Kidney epithelial cell (primary cell): ENCODE results near the gene SHISA4. TPM values are rescaled to one million over a fixed set of nuclear protein-coding genes. Genes with fewer than 3 reads are reported as not detected.

Source experiments
- DNase-seq: peaks from one replicate; pipeline ENCODE4 v3.0.0-alpha.2; 2010; ENCODE audit warnings: low read depth
- H3K27me3 ChIP-seq: 2 replicates; pipeline ENCODE4 v1.6.0; 2011; ENCODE audit warnings: low read length; ENCODE audit not compliant: control insufficient read depth, insufficient read depth
- H3K36me3 ChIP-seq: 2 replicates; pipeline ENCODE4 v1.5.1; 2011; ENCODE audit warnings: low read length; ENCODE audit not compliant: control insufficient read depth, insufficient read depth
- H3K4me3 ChIP-seq: 2 replicates; pipeline ENCODE4 v1.5.1; 2011; ENCODE audit warnings: low read depth, mild to moderate bottlenecking, control low read depth, low read length
- CTCF ChIP-seq: IDR thresholded peaks from 2 replicates; pipeline ENCODE4 v1.5.1; 2011; ENCODE audit warnings: mild to moderate bottlenecking, moderate library complexity, low read length, control low read depth, inconsistent platforms; ENCODE audit not compliant: insufficient read depth, poor library complexity, severe bottlenecking
- total RNA-seq: library from RNA; depleted of rRNA; stranded (reverse); fragments of >200 nt; gene quantifications from 2 replicates; pipeline ENCODE4 v1.2.3, GENCODE V29; 2015

Gene SHISA4
- total RNA-seq, 1 donor from 2014 or later = 22.6 TPM

- H3K27me3 ChIP-seq = no peaks in the 10 kb centered on the region
- peaks cover 2% of the 10 kb centered on the region for H3K36me3 ChIP-seq
- no peak for DNase-seq
- no peak overlapping the region for H3K4me3 ChIP-seq
- TF ChIP-seq CTCF = peak; percentile 38
These were observed 12.4 kb upstream of the SHISA4 start for GRCh38 chr1:201876148-201876818.

- no peak overlapping the region for H3K4me3 ChIP-seq
- no peaks in the 10 kb centered on the region for H3K27me3 ChIP-seq
- peak; percentile 64 for TF ChIP-seq CTCF
- no peak for DNase-seq
- H3K36me3 ChIP-seq = peaks cover 2% of the 10 kb centered on the region
These were observed 10.8 kb upstream of the SHISA4 start for GRCh38 chr1:201877877-201878401.

GRCh38 chr1:201880928-201881571 lies 7.6 kb upstream of the SHISA4 start:
- Histone ChIP-seq H3K4me3 (no peak overlapping the region), H3K36me3 (no peaks in the 10 kb centered on the region), H3K27me3 (no peaks in the 10 kb centered on the region)
- DNase-seq = no peak
- TF ChIP-seq CTCF = no peak

- Histone ChIP-seq H3K36me3 (no peaks in the 10 kb centered on the region), H3K4me3 (no peak overlapping the region), H3K27me3 (no peaks in the 10 kb centered on the region)
- DNase-seq = no peak
- TF ChIP-seq CTCF = no peak
These were observed 7.1 kb upstream of the SHISA4 start for GRCh38 chr1:201881617-201882016.

- no peak overlapping the region for H3K4me3 ChIP-seq
- TF ChIP-seq CTCF = no peak
- DNase-seq = no peak
These were observed 6.0 kb upstream of the SHISA4 start for GRCh38 chr1:201882665-201883132.

More at GRCh38 chr1:201882665-201883132, 6.0 kb upstream of the SHISA4 start:
- H3K27me3 ChIP-seq = no peaks in the 10 kb centered on the region
- no peaks in the 10 kb centered on the region for H3K36me3 ChIP-seq
